Heart left ventricle (tissue), 13 donors: ENCODE measurements around the gene SKP1.

ENCODE experiments used
- POLR2A ChIP-seq, 2 donors: fragments of 450-650 bp; IDR thresholded peaks; one replicate each; pipeline ENCODE4 v1.6.1; 2017; ENCODE audit warnings: antibody characterized with exemption in 2 of 2, mild to moderate bottlenecking in 2 of 2, moderate library complexity in 2 of 2
- TF ChIP-seq, protein P1 (sequence below), 12 donors: fragments of 200-600 bp; sonication (generic) in 4 of 12; IDR thresholded peaks; one replicate each; pipeline versions ENCODE4 v1.5.0 to v1.8.0; 2018 to 2022; ENCODE audit warnings: antibody characterized with exemption in 12 of 12, mild to moderate bottlenecking in 5 of 12
- donor health status: ischemic (EF 13 %, LVEDD 7.1; RV severe dilation, severe dysfunction).
- donor health status: DM: no; HTN: yes; CAD: no.
- donor health status: DM: no; HTN: no; CAD: no.
- donor health status: ischemic (EF 25% LVEDD 6.9; RV normal size, moderate dysfunction).
- donor health status: ischemic (EF 25% LVEDD 5.7; RV mildly dilated, moderate dysfunction).
- donor health status: ischemic (EF 35%, LVEDD 5.7; RV mildly dilated, moderate dysfunction).
- donor health status: nonischemic (EF 11% LVEDD 7.7; RV severe dilation, severe dysfunction).
- donor health status: DM: yes; HTN: yes; CAD: no.
- donor health status: PGD.
- donor health status: ischemic (EF 29% LVEDD 5.4; RV normal size, mild dysfunction).
- donor health status: nonischemic (EF 23%, LVEDD 6.1; RV moderate dilation, normal function).

GRCh38 chr5:134142806-134143205 lies 33.9 kb downstream of the SKP1 start:
- TF ChIP-seq, protein P1, sequence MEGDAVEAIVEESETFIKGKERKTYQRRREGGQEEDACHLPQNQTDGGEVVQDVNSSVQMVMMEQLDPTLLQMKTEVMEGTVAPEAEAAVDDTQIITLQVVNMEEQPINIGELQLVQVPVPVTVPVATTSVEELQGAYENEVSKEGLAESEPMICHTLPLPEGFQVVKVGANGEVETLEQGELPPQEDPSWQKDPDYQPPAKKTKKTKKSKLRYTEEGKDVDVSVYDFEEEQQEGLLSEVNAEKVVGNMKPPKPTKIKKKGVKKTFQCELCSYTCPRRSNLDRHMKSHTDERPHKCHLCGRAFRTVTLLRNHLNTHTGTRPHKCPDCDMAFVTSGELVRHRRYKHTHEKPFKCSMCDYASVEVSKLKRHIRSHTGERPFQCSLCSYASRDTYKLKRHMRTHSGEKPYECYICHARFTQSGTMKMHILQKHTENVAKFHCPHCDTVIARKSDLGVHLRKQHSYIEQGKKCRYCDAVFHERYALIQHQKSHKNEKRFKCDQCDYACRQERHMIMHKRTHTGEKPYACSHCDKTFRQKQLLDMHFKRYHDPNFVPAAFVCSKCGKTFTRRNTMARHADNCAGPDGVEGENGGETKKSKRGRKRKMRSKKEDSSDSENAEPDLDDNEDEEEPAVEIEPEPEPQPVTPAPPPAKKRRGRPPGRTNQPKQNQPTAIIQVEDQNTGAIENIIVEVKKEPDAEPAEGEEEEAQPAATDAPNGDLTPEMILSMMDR (IDR thresholded peaks at IDR 0.05): no peak
- TF ChIP-seq POLR2A (IDR thresholded peaks at IDR 0.05): no peak
